Inflammatory macrophage (primary cell): Measurements from ENCODE around the gene ADORA2A.

Source experiments
- DNase-seq, 2 donors: peaks; one replicate each; pipeline ENCODE4 v3.0.0-alpha.2; 2020 to 2022
- total RNA-seq, 18 experiments: gene quantifications; one replicate each; lab custom pipeline; 2026; ENCODE audit warnings: mixed read lengths in 6 of 18, inconsistent platforms in 2 of 18; lab: John Stamatoyannopoulos, UW

ADORA2A gene
- 0.10 to 14.6 (median 0.22) reads per million in 18 experiments for total RNA-seq

DNA sequence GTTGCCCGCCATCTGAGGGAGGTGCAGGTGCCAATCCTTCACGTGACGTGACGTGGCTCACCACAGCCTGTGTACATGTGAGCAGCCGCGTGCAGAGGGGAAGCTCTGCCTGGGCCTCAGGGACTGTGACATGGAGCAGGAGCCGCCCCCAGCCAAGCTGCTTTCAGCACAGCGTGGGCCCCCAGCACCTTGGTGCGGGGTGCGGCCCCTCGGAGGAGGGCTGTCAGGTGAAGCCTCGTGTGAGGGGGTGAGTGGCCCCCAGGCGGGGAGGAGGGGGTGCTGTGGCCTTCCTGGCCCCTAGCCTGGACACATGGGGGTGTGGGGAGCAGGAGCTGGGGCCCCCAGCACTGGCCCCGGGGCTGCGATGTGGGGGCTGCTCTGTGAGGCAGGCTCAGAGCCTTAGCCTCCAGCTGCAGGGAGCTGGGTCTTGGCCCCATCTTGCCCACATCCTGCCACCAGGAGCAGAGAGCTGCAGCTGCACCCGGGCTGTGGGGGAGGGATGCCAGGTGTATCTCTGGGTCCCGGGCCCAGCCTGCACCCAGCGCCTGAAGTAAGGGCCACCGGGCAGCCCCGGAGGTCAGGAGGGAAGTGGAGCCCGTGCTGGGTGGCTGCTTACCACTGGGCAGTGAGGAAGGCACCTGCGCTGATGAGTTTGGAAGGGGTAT, at the start of gene ADORA2A:
Gene ADORA2A (plus strand): TSS at position 100 of the 665 bp plus-strand sequence. CDS start 5,806 bp downstream, outside the sequence.
- DNase-seq, result peak in 1 of 2 donors; percentile 26

DNA sequence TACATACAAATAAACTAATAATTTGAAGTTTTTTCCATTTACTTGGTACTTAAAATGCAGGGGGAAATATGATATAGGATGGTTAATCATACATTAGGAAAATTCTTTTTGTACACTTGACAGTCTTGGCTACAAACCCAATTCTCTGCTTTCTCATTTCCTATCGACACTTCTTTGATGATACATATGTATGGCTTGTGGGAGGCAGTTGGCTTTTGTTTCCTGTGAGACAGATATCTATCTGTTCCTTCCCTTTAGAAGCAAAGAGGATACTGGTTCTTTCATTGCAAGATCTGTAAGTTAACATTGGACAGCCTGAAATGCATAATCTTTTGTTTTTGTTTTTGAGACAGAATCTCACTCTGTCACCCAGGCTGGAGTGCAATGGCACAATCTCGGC, 47.9 kb upstream of the ADORA2A start:
- DNase-seq, result no peak

DNA sequence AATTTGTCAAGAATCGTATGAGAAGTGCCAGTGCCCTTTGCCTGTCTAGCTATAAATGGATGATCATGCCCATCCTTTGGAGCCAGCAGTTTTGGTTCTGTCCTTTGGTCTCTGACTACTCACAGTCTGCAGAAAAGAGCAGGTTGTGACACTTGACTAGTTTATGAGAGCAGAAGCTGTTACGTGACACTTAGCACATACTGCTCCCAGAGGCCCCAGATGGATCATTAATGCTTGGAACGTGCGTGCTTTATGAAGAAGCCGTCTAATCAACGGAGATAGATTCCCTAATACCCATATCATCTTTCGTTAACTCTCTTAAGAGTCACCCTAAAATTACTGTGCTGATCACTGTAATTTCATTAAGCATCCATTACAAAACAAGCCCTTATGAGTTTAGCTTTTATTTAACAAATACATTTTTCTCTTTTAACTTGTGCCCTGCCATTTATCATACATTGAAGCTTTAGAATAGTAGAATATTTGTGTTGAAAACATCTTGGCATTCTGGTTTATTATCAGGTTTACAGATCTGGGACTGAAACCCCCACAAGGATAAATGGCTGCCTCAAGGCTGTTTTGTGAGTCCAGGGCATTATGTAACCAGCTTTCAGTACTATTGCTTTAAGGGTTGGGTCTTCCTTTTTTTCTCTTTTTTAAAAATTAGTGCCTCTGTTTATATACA, 47.0 kb upstream of the ADORA2A start:
- no peak for DNase-seq

DNA sequence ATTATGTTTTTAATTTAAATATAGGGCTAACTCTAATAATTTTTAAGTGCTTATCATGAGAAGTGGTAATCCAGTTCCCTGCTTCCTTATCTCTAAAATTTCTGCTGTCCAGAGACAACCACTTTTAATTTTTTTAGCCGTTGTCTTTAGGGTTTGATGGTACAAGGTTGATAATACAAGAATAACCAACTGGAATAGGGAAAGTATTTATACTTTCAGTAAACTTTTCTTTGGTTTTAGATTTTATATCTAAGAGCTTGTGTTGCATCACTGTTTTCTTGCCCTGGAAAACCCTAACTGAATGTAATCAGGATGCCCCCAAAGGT, 46.5 kb upstream of the ADORA2A start:
- DNase-seq, result no peak

DNA sequence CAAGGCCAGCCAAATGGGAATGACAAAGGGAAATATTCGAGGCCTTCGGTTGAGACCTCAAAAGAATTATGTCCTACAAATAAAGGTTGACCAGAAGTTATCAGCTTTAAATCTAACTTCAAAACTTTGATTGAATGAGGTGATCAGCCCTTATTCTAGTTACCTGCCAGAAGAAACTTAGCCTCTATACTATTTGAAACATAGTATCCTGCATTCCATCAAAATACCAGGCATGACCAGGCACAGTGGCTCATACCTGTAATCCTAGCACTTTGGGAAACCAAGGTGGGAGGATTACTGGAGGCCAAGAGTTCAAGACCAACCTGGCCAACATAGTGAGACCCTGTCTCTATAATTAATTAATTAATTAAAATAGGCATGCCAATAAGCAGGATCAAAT, 44.3 kb upstream of the ADORA2A start:
- no peak for DNase-seq

DNA sequence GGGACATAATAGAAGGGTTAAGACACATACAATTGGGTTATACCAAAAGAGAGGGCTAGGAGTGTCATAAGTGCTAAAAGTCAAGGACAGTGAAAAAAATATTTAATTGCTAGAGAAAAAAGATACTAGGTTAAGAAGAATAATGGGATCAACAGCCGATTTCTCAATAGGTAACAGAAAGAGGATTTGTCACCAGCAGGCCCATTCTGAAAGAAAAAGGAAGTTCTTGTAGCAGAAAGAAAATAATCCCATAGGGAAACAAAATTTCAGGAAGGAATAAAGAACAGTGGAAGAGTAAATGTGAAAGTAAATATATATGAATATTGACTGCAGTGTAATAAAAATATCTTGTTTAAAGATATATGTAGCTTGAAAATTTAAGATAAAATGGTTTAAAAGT, 43.3 kb upstream of the ADORA2A start:
- peak; percentile 34 to 51 for DNase-seq

DNA sequence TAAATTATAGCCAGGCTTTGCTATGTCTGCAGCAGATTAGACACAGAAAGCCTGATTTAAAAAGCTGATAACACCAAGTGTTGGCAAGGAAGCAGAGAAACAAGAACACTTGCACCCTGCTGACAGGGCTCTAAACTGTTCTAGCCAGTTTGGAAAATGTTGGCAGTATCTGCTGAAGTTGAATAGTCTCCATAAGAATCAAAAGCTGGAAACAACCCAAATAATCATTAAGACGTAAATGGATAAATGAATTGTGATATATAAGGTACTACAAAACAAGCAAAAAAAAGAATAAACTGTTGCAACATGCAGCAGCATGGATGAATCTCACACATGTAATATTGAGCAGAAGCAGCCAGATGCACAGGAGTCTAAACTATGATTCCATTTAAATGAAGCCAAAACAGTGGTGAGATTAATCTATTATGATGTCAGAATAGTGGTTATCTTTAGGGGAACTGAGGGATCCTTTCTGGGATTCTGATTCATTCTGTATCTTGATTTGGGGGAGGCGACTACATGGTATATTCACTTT, 40.4 kb upstream of the ADORA2A start:
- DNase-seq, result no peak

DNA sequence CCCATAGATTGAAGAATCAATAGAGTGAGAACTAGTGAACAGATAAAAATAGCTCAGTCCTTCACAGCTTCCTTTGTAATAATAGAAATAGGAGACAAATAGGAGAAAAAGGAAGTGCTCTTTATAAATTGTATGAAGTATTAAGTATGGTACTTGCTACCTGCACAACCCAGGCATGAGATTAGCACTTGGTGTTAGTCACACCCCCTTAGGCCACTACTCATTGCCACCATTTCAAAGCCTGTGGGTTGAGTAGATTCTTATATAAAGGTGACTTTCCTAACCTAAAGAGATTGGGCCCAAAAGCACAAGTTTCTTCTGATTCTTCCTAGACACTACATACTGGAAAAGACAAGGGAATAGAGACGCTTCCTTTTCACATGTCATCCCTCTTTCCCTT, 37.7 kb upstream of the ADORA2A start:
- no peak for DNase-seq

DNA sequence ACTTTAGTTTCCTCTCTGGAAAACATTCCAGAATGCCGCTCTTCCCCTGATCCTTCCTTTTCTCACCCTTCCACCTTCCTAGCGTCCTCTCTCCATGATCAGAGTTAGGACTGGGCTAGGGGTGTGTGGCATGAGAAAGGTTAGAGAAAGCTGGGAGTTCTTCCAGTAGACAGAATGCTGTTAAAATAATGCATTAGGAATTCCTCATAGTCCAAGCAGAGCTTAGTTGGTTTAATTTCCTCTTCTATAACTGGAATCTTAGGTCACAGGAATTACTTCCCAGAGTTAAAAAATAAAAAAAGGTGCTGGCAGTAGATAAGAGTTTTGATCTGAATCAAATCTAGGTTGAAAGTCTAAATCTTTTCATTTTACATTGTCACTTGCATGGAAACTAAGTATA, 37.2 kb upstream of the ADORA2A start:
- DNase-seq, result no peak

DNA sequence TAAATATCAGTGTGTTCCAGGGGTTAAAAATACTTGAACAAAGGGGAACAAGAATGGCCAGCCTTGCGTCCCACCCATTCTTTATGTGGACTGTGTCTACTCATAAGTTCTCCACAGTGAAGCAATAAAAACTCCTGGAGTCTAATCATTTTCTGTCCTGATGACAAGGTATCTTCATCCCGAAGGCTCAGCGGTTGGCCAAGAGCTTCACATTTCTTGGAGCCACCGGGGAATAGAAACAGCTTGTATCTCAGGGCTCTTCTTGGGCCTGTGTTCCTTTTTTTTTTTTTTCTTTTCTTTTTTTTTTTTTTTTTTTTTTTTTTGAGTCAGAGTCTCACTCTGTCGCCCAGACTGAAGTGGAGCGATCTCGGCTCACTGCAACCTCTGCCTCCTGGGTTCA, 36.8 kb upstream of the ADORA2A start:
- DNase-seq, result peak in 1 of 2 donors; percentile 27

DNA sequence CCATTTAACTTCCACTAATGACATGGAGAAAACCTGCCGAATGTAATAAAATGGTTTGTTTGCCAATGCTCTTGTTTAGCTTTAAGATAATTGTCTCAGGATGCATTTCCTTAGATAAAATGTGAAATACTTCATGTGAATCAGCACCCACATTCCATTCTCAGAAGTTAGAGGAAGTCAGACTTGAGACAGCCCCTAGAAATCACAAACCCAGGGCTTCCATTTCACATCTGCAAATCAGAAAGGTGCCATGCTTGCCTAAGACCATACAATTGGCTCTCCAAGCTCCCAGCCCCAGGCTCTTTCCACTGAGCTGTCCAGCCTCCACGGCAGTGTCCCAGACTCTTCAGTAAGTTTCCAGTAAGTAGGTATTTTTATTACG, 35.6 kb upstream of the ADORA2A start:
- DNase-seq, result peak; percentile 65 to 76

DNA sequence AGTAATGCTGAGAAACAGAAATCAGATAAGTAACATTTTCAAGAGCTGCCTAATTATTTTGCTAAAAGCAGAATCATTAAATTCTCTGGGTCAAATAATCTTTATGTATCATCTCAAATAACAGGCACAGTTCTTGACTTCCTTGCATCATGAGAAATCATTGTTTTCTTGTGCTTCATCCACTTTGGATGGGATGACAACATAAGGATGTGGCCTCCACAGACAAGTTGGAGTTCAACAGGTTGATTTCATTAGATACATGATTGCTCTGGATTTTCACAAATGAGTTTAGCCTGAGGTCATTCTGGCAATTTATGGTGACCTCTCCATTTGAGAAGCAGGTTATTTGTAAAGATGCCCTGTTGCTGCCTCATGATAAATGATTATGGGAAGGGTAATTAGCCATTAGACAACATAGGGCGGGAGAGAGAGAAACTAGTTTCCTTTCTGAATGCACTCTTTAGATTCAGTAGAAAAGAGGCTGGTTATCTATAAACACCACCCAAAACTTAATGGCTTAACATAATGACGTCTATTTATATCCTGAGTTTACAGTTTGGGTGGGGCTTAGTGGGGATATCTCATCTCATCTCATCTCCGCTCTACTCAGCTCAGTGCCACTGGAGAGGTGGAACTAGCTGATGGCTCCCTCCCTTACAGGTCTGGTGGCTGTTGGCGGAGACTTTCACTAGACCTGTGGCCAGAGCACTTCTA, 35.0 kb upstream of the ADORA2A start:
- no peak for DNase-seq

DNA sequence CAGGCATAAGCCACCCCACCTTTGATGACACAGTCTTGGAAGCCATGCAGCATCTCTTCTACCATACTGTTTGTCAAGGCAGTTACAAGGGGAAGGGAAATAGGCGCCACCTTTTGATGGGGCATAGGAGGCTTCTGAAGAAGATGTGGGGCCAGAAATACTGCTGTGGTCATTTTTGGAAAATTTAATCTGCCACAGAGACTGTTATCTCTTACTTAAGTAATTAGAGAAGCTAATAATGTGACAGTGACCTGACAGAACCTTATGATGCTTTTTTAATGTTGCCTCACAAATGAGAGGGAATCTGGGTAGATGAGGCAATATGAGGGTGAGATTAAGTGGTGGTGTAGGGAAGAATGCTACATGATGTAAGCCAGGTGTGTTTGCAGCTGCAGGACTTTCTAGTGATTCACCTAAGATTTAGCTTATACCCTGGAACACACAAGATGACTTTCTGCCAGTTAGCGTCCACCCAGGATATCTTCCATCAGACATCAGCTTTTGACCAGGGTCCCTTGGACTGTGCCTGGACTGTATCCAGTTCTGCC, 34.3 kb upstream of the ADORA2A start:
- DNase-seq, result no peak

DNA sequence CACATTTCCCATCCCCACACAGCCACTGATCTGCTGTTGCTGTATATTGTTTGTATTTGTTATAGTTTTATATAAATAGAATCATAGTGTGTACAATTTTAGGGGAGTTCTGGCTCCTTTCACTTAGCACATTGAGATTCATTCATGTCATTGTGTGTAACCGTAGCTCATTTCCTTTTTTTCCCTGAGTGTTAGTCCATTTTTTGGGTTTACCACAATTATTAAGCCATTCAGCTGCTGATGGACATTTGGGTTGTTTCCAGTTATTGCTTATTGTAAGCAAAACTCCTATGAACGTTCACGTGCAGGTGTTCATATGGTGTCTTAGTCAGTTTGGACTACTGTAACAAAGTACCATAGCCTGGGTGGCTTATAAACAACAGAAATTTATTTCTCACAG, 33.6 kb upstream of the ADORA2A start:
- DNase-seq, result peak; percentile 34 to 60

DNA sequence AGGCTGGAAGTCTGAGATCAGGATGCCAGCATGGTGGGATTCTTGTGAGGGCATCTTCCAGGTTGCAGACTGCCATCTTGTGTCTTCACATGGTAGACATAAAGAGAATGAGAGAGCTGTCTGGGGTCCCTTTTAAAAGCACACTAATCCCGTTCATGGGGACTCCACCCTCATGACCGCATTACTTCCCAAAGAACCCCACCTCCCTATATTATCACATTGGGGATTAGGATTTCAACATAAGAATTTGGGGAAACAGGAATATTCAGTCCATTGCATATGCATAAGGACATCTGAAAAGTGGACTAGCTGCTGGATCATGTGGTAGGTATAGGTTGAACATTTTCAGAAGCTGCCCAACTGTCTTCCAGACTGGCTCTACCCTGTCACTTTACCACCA, 33.1 kb upstream of the ADORA2A start:
- DNase-seq, result no peak

DNA sequence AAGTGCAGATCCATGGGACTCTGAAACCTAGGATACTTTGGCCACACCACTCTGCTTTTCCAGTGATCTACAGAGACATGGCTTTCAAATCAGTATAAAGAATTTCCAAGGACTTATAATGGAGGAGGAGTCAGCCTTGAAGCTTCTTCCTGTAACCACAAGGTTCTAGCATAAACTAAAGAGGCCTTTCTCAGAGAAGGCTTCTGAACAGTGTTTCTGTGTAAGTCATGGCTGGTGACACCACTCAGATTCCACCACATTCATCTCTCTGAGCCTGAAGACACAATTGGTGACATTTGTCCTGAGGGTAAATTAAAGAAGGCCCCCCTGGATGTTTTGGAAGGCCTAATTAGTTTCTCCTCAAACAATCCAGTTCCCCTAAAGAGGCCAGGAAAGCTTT, 29.0 kb upstream of the ADORA2A start:
- no peak for DNase-seq

DNA sequence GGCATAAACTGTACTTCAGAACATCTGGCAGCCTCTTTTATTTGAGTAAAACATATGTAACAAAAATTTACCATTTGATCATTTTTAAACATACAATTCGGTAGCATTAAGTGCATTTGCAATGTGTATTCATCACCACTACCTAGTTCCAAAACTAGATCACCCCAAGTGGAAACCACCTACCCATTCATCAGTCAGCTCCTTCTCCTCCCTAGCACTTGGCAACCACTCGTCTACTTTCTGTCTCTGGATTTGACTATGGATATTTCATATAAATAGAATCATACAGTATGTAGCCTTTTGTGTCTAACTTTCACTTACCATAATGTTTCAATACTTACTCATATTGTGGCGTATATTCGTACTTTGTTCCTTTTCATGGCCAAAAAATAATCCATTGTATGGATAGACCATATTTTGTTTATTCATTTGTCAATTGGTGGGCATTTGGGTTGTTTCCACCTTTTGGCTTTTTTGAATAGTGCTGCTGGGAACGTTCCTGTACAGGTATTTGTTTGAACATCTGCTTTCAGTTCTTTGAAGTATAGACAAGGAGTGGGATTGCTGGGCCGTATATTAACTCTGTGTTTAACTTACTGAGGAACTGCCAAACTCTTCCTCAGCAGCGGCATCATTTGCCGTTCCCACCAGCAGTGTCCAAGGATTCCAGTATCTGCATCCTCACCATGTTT, 27.2 kb upstream of the ADORA2A start:
- no peak for DNase-seq

DNA sequence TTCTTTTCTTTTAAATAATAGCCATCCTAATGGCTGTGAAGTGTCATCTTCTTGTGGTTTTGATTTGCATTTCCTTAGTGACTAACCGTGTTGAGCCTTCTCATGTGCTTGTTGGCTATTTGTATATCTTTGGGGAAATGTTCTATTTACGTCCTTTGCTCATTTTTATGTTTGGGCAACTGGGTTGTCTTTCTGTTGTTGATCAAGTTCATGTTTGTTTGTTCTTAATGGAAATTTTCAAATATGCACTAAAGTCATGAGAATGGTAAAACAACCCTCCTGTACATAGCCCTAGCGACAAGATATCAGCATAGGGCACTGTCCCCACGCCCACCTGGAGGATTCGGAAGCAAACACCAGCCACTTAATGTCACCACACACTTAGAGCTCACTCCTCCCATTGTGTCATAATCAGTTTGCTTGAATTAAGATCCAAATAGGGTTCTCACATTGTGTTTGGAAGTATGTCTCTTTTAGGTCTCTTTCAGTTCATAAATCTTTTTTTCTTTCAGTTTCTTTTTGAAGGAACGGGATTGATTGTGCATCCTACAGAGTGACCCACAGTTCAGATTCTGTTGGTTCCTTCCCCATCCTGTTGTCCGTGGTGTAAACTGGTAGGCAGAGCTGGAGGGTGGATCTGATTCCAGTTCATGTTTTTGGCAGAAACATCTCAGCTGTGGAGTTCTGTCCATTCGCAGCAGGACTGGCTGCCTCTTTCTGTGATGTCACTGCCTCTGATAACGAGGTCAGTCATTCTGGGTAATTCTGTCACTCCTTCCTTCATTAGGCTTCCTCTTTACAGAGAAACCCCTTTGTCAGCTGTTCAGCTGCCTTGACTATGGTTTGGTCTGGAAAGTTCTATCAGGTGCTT, 26.4 kb upstream of the ADORA2A start:
- DNase-seq, result peak; percentile 74 to 75

DNA sequence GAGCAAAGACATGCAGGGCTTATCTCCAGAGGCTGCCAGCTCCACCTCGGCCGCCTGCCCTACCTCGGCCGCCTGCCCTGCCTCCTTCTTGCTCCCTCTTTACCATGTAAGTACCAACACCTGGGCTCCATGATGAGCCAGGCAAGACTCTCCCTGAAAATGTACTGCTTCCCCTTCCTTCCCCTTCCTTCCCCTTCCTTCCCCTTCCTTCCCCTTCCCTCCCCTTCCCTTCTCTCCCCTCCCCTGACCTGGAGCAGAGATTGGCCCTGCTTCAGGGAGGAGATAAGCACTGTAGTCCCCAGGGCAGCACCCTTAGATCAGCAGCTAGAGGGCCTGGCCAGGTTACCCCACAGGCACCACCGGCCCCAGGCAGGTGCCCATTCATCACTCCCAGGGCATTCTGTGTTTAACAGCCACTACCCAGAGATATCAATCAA, 25.4 kb upstream of the ADORA2A start:
- DNase-seq, result no peak

DNA sequence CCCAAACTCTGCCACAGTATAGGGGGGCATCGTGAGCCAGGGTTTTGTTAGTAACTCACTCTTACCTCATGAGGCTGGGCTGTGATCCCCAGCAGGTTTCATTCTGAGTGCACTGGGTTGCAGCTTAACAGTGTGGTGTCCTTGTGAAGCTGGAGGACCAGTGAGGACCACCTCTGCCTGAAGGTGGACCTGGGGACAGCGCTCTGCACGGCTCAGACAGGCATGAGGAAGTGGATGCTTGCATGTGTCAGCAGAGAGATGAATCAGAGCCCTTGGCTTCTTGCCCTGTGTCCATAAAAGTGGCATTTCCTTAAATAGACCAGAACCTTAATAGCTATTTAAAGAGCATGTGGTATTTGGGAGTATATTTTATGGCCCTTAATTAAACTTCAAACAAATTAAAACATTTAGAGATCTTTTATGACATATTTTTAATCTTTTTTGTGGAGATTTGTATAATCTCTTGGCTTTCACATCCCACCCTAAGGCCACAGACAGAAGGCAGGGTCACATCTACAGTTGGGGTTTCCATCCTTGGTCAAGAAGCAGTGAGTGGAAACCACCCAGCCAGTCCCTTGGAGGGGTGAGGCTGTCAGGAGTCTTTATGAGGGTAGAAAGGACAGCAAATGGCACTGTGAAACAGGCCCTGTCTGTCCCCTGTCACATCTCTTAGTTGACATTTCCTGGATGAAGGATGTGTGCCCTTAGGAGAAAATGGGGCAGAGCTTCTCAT, 24.8 kb upstream of the ADORA2A start:
- DNase-seq, result peak; percentile 87 to 89

DNA sequence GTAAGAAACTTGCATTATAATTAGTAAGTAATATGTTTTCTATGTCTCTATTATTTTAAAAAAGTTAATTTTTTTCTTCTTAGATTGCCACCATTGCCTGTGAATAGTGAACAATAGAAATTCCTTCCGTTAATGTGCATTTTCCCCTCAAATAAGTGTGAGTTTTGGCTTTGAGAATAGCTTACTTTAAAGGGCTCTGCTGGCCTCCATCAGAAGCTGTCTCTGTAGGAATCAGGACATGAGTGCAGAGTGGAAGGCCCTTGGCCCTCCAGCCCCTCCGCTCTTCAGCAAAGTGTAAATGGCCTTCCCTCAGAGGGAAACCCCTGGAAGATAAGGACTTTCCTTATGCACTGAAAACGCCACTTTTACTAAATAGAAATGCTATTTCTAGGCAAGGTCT, 24.1 kb upstream of the ADORA2A start:
- DNase-seq, result no peak
